Thymus (tissue), 11 donors: Measurements from ENCODE around the gene BLZF1. TPM values are rescaled to one million over a fixed set of nuclear protein-coding genes. Genes with fewer than 3 reads are reported as not detected.
"Not testable (repeated sequence)": the region's sequence is repeated elsewhere in the genome, so short reads cannot be mapped to it uniquely, and the experiment has no call there.

Experiments
- DNase-seq, 9 donors: peaks; one replicate each; pipeline ENCODE4 v3.0.0-alpha.2; 2013; ENCODE audit warnings: low spot score in 9 of 9, low read depth in 6 of 9, missing footprints in 1 of 9
- H3K27ac ChIP-seq, 2 donors: one replicate each; pipeline ENCODE4 v1.5.1; 2013; ENCODE audit warnings: control low read depth in 1 of 2, low read depth in 1 of 2, low read length in 1 of 2, mild to moderate bottlenecking in 1 of 2, moderate library complexity in 1 of 2
- H3K27me3 ChIP-seq, 2 donors: one replicate each; pipeline ENCODE4 v1.5.1; 2013; ENCODE audit warnings: low read length in 1 of 2; ENCODE audit not compliant: control insufficient read depth in 2 of 2, insufficient read depth in 1 of 2
- H3K36me3 ChIP-seq, 2 donors: one replicate each; pipeline ENCODE4 v1.5.1; 2013; ENCODE audit warnings: low read length in 1 of 2, mild to moderate bottlenecking in 1 of 2, moderate library complexity in 1 of 2; ENCODE audit not compliant: control insufficient read depth in 2 of 2, insufficient read depth in 2 of 2
- H3K4me1 ChIP-seq, 2 donors: one replicate each; pipeline ENCODE4 v1.5.1; 2013; ENCODE audit warnings: low read length in 2 of 2; ENCODE audit not compliant: control insufficient read depth in 2 of 2, insufficient read depth in 2 of 2
- H3K4me3 ChIP-seq, 2 donors: one replicate each; pipeline ENCODE4 v1.5.1; 2013; ENCODE audit warnings: low read length in 2 of 2, control low read depth in 1 of 2, mild to moderate bottlenecking in 1 of 2
- H3K9me3 ChIP-seq, 2 donors: one replicate each; pipeline ENCODE4 v1.5.1; 2013; ENCODE audit warnings: low read length in 1 of 2, mild to moderate bottlenecking in 1 of 2; ENCODE audit not compliant: control insufficient read depth in 2 of 2, insufficient read depth in 1 of 2
- WGBS: extraction: QIAGEN DNeasy Blood & Tissue Kit; methylation state at CpG from one replicate; pipeline ENCODE4 v1.1.7; 2013; 5-methylcytosine and 5-hydroxymethylcytosine counted together
- polyA plus RNA-seq: library from polyadenylated mRNA; stranded (reverse); fragments of 200-250 nt; gene quantifications from one replicate; pipeline ENCODE4 v1.2.3, GENCODE V29; 2013
- total RNA-seq: library from RNA; stranded (reverse); fragments of 120-200 nt; gene quantifications from one replicate; pipeline ENCODE4 v1.2.4, GENCODE V29; 2013
- donor health status: healthy.

The BLZF1 gene
- total and polyA plus RNA-seq, 2 donors = 16.8 to 24.7 TPM

GRCh38 chr1:169327875-169328274, 40.1 kb upstream of the BLZF1 start:
- DNase-seq = no peak
- 98% methylated on average over 2 of the region's 2 CpGs for WGBS

DNA sequence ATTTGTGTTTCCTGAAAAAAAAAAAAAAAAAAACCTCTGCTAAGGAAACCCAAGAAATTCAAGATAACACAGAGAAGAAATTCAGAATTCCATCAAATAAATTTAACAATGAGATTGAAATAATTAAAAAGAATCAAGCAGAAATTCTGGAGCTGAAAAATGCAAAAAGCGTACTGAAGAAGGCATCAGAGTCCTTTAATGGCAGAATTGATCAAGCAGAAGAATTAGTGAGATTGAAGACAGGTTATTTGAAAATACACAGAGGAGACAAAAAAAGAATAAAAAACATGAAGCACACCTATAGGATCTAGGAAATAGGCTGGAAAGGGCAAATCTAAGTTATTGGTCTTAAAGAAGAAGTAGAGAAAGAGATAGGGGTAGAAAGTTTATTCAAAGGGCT, 38.6 kb upstream of the BLZF1 start:
- 96% methylated on average over 1 of the region's 1 CpG for WGBS
- H3K36me3 ChIP-seq = no peaks in the 10 kb centered on the region

More at GRCh38 chr1:169327875-169328274, 40.1 kb upstream of the BLZF1 start:
- Histone ChIP-seq H3K27ac (no peak overlapping the region), H3K4me3 (no peak overlapping the region), H3K27me3 (no peaks in the 10 kb centered on the region), H3K4me1 (no peaks in the 10 kb centered on the region), H3K9me3 (peaks cover 0 to 4% of the 10 kb centered on the region in 2 donors), H3K36me3 (no peaks in the 10 kb centered on the region)

DNA sequence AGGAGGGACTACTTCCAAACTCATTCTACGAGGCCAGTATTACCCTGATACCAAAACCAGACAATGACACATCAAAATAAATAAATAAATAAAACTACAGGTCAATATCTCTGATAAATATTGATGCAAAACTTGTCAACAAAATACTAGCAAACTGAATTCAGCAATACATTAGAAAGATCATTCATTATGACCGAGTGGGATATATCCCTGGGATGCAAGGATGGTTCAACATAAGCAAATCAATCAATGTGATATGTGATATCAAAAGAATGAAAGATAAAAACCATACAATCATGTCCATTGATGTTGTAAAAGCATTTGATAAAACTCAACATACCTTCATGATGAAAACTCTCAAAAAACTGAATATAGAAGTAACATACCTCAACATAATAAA, 37.1 kb upstream of the BLZF1 start:
- DNase-seq = no peak
- no peak overlapping the region for H3K27ac ChIP-seq
- H3K4me3 ChIP-seq = no peak overlapping the region
- H3K36me3 ChIP-seq = no peaks in the 10 kb centered on the region
- peaks cover 0 to 4% of the 10 kb centered on the region in 2 donors for H3K9me3 ChIP-seq
- no peaks in the 10 kb centered on the region for H3K4me1 ChIP-seq
- 97% methylated on average over 2 of the region's 2 CpGs for WGBS
- no peaks in the 10 kb centered on the region for H3K27me3 ChIP-seq

More for the DNA sequence above, 38.6 kb upstream of the BLZF1 start:
- Histone ChIP-seq H3K4me1 (no peaks in the 10 kb centered on the region), H3K27me3 (no peaks in the 10 kb centered on the region), H3K9me3 (peaks cover 0 to 4% of the 10 kb centered on the region in 2 donors), H3K27ac (no peak overlapping the region), H3K4me3 (no peak overlapping the region)
- DNase-seq = no peak

- DNase-seq, H3K27me3 ChIP-seq, H3K4me3 ChIP-seq, H3K9me3 ChIP-seq, H3K27ac ChIP-seq, H3K4me1 ChIP-seq, H3K36me3 ChIP-seq: not testable (repeated sequence)
- 86% methylated on average over 3 of the region's 3 CpGs for WGBS
Observed at GRCh38 chr1:169334727-169335126, 33.3 kb upstream of the BLZF1 start.

DNA sequence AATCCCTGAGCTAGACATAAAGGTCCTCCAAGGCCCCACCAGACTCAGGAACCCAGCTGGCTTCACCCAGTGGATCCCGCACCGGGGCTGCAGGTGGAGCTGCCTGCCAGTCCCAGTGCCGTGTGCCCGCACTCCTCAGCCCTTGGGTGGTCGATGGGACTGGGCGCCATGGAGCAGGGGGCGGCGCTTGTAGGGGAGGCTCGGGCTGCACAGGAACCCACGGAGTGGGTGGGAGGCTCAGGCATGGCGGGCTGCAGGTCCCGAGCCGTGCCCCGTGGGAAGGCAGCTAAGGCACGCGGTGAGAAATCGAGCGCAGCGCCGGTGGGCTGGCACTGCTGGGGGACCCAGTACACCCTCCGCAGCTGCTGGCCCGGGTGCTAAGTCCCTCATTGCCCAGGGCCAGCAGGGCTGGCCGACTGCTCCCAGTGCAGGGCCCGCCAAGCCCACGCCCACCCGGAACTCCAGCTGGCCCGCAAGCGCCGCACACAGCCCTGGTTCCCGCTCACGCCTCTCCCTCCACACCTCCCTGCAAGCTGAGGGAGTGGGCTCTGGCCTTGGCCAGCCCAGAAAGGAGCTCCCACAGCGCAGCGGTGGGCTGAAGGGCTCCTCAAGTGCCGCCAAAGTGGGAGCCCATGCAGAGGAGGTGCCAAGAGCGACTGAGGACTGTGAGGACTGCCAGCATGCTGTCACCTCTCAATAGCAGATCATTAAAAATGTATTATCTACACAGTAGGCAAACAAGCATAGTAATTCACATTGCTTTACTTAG, 30.9 kb upstream of the BLZF1 start:
- DNase-seq, H3K27ac ChIP-seq, H3K4me3 ChIP-seq, H3K9me3 ChIP-seq, H3K27me3 ChIP-seq, H3K36me3 ChIP-seq, H3K4me1 ChIP-seq: not testable (repeated sequence)
- 98% methylated on average over 35 of the region's 35 CpGs for WGBS

GRCh38 chr1:169338617-169339016, 29.4 kb upstream of the BLZF1 start:
- WGBS = 13% methylated on average over 2 of the region's 2 CpGs
- DNase-seq = no peak
- Histone ChIP-seq H3K4me3 (no peak overlapping the region), H3K36me3 (no peaks in the 10 kb centered on the region), H3K4me1 (no peaks in the 10 kb centered on the region), H3K9me3 (peaks cover 0 to 5% of the 10 kb centered on the region in 2 donors), H3K27me3 (no peaks in the 10 kb centered on the region), H3K27ac (no peak overlapping the region)

GRCh38 chr1:169339773-169340172, 28.2 kb upstream of the BLZF1 start:
- Histone ChIP-seq H3K27ac (no peak overlapping the region), H3K9me3 (peaks cover 0 to 5% of the 10 kb centered on the region in 2 donors), H3K4me1 (no peaks in the 10 kb centered on the region), H3K36me3 (no peaks in the 10 kb centered on the region), H3K27me3 (no peaks in the 10 kb centered on the region), H3K4me3 (no peak overlapping the region)
- DNase-seq = no peak

DNA sequence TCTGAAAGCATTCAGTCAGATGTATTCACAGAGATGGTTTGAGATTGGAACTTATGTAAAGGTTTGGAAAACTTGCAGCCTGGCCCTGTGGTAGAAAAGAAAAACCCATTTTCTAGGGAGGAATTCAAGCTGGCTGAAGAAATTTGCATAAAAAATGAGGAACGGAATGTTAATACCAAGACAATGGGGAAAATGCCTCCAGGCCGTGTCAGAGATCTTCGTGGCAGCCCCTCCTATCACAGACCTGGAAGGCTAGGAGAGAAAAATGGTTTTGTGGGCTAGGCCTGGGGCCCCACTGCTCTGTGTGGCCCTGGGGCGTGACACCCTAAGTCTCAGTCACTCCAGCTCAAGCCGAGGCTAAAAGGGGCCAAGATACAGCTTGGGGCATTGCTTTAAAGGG, 27.1 kb upstream of the BLZF1 start:
- no peaks in the 10 kb centered on the region for H3K4me1 ChIP-seq
- H3K9me3 ChIP-seq = peaks cover 0 to 5% of the 10 kb centered on the region in 2 donors
- 98% methylated on average over 5 of the region's 5 CpGs for WGBS
- no peaks in the 10 kb centered on the region for H3K36me3 ChIP-seq
- H3K4me3 ChIP-seq = no peak overlapping the region
- no peak for DNase-seq
- H3K27ac ChIP-seq = no peak overlapping the region
- no peaks in the 10 kb centered on the region for H3K27me3 ChIP-seq

GRCh38 chr1:169342096-169342495, 25.9 kb upstream of the BLZF1 start:
- not testable (repeated sequence) for H3K9me3 ChIP-seq, DNase-seq
- 92% methylated on average over 3 of the region's 3 CpGs for WGBS

More at GRCh38 chr1:169342096-169342495, 25.9 kb upstream of the BLZF1 start:
- not testable (repeated sequence) for H3K36me3 ChIP-seq, H3K4me1 ChIP-seq, H3K27ac ChIP-seq, H3K4me3 ChIP-seq, H3K27me3 ChIP-seq
